CD4-positive, alpha-beta T cell treated with Interleukin-10 for 1 hour (primary cell): ENCODE measurements around the gene LRRC45.

Source experiments
- DNase-seq: peaks from one replicate; pipeline ENCODE4 v3.0.0-alpha.2; 2020

LRRC45 gene

GRCh38 chr17:82053556-82054263 lies 30.6 kb downstream of the LRRC45 start:
- DNase-seq: no peak

GRCh38 chr17:82054351-82055022 lies 31.4 kb downstream of the LRRC45 start:
- DNase-seq: no peak

GRCh38 chr17:82055023-82055964 lies 32.2 kb downstream of the LRRC45 start:
- no peak for DNase-seq

GRCh38 chr17:82055965-82056728 lies 33.0 kb downstream of the LRRC45 start:
- DNase-seq: no peak

GRCh38 chr17:82056729-82057621 lies 33.9 kb downstream of the LRRC45 start:
- DNase-seq: no peak

GRCh38 chr17:82058230-82058854 lies 35.2 kb downstream of the LRRC45 start:
- DNase-seq: no peak

GRCh38 chr17:82058855-82059249 lies 35.7 kb downstream of the LRRC45 start:
- DNase-seq: no peak

- no peak for DNase-seq
Measured at GRCh38 chr17:82059272-82060000, 36.3 kb downstream of the LRRC45 start.

- no peak for DNase-seq
Measured at GRCh38 chr17:82060001-82060380, 36.9 kb downstream of the LRRC45 start.

- no peak for DNase-seq
Measured at GRCh38 chr17:82060614-82061013, 37.5 kb downstream of the LRRC45 start.

GRCh38 chr17:82061047-82061925 lies 38.2 kb downstream of the LRRC45 start:
- DNase-seq: no peak

- no peak for DNase-seq
Measured at GRCh38 chr17:82062076-82062983, 39.2 kb downstream of the LRRC45 start.

- DNase-seq: no peak
Measured at GRCh38 chr17:82062984-82063368, 39.9 kb downstream of the LRRC45 start.

GRCh38 chr17:82063424-82064415 lies 40.6 kb downstream of the LRRC45 start:
- DNase-seq: no peak

- DNase-seq: no peak
Measured at GRCh38 chr17:82064433-82065192, 41.5 kb downstream of the LRRC45 start.

- DNase-seq: no peak
Measured at GRCh38 chr17:82065193-82065637, 42.1 kb downstream of the LRRC45 start.
